SW480 (cell line): Measurements from ENCODE around the gene PTEN.
"Not testable (repeated sequence)": the region's sequence is repeated elsewhere in the genome, so short reads cannot be mapped to it uniquely, and the experiment has no call there.

Experiments
- DNase-seq: peaks from one replicate; pipeline ENCODE4 v3.0.0-alpha.2; 2016; ENCODE audit warnings: low spot score

The PTEN gene

DNA sequence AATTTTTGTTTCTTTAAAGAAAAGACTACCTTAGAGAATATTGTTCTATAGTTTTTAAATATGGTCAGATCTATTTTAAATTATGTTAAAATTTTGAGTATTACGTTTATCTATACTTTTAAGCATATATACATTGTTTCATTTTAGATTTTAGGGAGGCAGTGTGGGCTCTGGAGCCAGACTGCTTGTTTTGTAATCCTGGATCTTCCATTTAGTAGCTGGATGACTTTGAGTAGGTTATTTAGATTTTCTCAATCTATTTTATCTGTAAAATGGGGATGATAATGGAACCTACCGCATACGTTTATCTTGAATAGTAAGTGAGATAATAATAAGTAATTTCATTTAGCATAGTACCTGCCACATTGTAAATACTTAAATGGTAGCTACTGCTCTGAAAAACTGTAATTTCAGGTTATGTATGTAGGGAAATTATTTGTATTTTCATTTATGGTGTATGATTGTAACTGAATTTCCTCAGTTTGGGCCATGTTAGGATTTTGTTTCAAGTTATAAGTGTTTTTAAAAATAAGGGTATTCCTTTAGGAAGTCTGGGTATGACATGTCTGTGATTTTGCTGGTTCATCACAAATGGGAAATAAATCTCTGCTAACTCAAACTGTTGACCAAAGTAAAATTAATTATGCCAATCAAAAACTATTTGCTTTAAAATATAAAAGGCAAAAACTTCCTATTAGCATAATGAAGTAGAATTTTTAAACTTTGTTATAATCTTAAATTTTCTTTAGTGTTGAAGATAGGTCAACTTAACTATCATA lies 6.5 kb downstream of the PTEN start:
- no peak for DNase-seq

- DNase-seq = no peak
Measured at GRCh38 chr10:87872828-87873227, 9.4 kb downstream of the PTEN start.

DNA sequence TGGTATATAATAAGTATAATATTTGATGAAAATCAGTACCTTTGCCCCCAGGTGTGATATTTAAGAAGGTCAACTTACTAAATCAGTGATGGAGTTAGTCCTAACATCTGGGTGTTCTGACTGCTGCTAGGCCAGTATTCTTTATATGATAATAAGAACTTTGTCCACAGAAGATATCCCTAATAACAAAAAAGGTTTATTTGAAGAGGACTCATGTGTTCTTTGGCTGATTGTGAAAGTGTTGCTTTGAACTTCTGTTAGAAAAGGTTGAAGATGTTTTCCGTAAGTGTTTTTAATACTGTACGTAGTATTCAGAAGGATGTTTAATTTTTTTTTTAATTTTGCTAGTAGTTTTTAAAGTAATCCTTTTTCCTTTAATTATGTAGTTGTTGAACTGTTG lies 10.2 kb downstream of the PTEN start:
- no peak for DNase-seq

DNA sequence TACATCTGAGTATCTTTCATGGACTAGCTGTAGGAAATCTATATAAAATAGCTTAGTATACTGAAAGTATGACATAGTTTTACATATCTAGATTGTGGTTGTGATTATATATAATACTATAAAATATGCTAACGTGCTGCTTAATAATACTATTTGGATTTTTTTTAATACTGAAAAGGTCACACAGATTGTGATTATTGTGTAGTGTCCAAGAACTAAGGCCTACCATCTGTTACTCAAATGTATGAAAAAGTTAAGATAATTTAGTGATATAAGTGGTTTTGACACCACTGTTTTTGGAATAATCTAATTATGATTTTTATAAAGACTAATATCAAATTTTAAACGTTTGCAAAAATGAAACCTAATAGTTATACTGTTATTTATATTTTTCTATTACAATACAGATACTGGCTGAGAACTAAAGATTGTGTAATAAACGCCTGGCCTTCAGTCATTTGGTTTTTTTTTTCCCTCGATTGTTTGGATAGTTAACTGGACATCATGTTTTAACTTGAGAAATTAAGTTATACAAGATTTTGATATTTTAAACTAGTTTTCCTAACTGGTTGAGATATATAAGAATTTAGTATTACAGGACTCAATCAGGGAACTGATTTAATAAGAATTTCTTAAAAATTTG lies 12.6 kb downstream of the PTEN start:
- no peak for DNase-seq

- DNase-seq = no peak
Measured at GRCh38 chr10:87878664-87879459, 15.4 kb downstream of the PTEN start.

GRCh38 chr10:87880336-87880735 lies 16.9 kb downstream of the PTEN start:
- DNase-seq = no peak

GRCh38 chr10:87881373-87882059 lies 18.1 kb downstream of the PTEN start:
- not testable (repeated sequence) for DNase-seq

- DNase-seq = no peak
Measured at GRCh38 chr10:87882555-87883294, 19.3 kb downstream of the PTEN start.

DNA sequence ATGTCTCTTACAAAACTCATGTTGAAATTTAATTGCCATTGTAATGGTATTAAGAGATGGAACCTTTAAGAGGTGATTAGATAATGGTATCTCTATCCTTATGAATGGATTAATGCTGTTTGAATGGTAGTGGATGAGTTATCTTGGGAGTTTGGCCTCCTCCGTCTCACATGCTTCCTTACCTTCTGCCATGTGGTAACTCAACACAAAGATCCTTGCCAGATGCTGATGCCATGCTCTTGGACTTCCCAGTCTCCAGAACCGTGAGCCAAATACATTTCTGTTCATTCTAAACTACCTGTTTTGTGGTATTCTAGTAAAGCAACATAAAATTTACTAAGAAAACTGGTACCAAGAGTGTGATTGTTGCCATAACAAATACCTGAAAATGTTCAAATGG lies 23.2 kb downstream of the PTEN start:
- no peak for DNase-seq

- DNase-seq = no peak
Measured at GRCh38 chr10:87887146-87887545, 23.7 kb downstream of the PTEN start.

GRCh38 chr10:87887548-87888289 lies 24.3 kb downstream of the PTEN start:
- no peak for DNase-seq

- no peak for DNase-seq
Measured at GRCh38 chr10:87895430-87895829, 32.0 kb downstream of the PTEN start.

DNA sequence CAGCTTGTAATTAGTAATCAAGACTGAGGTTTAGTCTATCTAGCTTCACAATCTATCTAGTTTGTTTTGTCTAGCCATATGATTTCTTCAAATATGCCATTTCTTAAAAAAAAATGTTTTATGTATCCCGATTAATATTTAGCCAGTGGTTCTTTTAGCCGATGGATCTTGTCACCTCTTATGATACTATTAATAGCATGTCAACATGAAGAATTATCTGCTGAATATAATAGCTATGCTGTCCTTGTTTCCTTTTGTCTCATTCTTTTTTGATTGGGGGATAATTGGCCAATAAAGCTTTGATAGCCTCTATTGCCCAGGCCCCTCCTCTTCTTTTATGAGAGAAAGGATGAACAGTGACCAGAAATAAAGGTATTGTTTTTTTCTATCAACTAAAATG lies 32.8 kb downstream of the PTEN start:
- no peak for DNase-seq

GRCh38 chr10:87897957-87898356 lies 34.5 kb downstream of the PTEN start:
- DNase-seq = not testable (repeated sequence)

DNA sequence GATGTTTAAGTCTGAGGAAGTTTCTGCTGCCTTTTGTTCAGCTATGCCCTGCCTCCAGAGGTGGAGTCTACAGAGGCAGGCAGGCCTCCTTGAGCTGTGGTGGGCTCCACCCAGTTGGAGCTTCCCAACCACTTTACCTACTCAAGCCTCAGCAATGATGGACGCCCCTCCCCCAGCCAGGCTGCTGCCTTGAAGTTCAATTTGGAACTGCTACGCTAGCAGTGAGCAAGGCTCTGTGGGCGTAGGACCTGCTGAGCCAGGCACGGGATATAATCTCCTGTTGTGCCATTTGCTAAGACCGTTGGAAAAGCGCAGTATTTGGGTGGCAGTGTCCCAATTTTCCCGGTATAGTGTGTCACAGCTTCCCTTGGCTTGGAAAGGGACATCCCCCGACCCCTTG lies 40.0 kb downstream of the PTEN start:
- DNase-seq = not testable (repeated sequence)

DNA sequence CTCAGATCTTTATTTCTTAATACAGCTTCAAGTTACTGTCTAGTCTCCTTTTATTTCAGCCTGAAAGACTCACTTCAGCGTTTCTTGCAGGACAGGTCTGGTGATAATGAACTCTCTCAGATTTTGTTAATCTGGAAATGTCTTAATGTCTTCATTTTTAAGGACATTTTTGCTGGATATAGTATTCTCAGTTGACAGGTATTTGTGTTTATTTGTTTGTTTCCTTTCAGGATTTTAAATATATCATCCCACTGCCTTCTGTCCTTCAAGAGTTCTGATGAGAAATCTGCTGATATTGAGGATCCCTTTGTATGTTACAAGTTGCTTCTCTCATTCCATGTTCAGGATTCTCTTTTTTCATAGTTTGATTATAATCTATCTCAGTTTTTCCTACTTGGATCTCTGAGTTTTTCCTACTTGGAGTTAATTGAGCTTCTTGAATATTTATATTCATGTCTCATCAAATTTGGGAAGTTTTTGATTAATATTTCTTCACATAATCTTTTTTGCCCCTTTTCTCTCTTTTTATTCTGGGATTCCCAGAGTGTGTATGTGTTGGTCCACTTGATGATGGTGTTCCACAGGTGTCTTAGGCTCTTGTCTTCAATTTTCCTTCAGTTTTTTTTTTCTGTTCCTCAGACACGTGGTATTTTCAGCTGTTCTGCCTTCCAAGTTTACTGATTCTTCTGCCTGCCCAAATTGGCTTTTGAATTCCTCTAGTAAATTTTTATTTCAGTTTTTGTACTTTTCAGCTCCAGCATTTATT lies 49.9 kb downstream of the PTEN start:
- no peak for DNase-seq

GRCh38 chr10:87915406-87915805 lies 52.0 kb downstream of the PTEN start:
- no peak for DNase-seq

GRCh38 chr10:87915989-87916388 lies 52.6 kb downstream of the PTEN start:
- DNase-seq = no peak

- DNase-seq = no peak
Measured at GRCh38 chr10:87916515-87916914, 53.1 kb downstream of the PTEN start.

DNA sequence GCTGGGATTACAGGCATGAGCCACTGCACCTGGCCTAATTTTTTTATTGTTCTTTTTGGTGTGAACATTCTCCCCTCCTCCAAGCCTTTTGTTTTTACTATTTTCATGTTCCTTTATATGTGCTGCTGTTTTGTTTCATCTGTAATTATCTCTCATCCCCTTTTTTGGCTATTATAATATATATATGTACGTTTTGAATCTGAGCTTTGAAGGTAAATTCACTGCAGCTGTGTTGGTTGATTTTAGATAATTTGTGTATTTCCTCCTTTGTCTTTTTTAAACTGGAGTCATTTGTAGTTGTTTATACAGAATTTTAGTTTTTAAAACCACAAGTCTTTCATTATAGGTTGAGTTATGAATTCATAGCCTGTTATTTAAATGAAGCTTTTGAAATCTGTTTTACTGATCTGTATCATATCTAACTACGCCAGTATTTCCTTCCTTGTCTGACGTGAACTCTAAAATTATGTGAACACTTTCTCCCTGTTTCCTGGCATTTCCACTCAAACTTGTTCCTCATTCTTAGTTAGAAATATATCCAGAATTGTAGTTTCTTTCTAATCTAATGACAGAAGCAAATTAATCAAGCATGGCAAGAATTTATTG lies 54.9 kb downstream of the PTEN start:
- no peak for DNase-seq
